Panc1 (cell line): ENCODE data around the gene TFF1. TPM values are rescaled to one million over a fixed set of nuclear protein-coding genes. Genes with fewer than 3 reads are reported as not detected.

Experiments used
- ATAC-seq: fragments of 200-7000 bp; cut with Tn5 transposase; 2 replicates; pipeline ENCODE4 v1.9.1; 2020; ENCODE audit warnings: mild to moderate bottlenecking, moderate library complexity
- BruUV-seq: library from RNA; stranded (reverse); fragments of 400-500 nt; replicated peaks from 2 replicates; lab custom pipeline; 2021; lab: Mats Ljungman, UMichigan
- CTCF ChIA-PET: fragments of 300-600 bp; sonication (Branson Sonifier 250); formaldehyde crosslinking; loops from one replicate; lab custom pipeline; 2022; ENCODE audit warnings: antibody characterized with exemption; lab: Charles Lee
- POLR2A ChIA-PET: fragments of 300-600 bp; sonication (Branson Sonifier 250); formaldehyde crosslinking; loops from one replicate; lab custom pipeline; 2022; ENCODE audit warnings: antibody characterized with exemption; lab: Charles Lee
- DNase-seq: peaks from one replicate; pipeline ENCODE4 v3.0.0-alpha.2; 2010; ENCODE audit warnings: low read depth, low spot score
- H3K27ac ChIP-seq: 2 replicates; pipeline ENCODE4 v1.5.1; 2011; ENCODE audit warnings: mild to moderate bottlenecking, low read length, inconsistent platforms
- H3K27me3 ChIP-seq: fragments of 200-500 bp; sonication (Bioruptor generic); 2 replicates; pipeline ENCODE4 v1.6.0; 2014; ENCODE audit warnings: low read length, inconsistent platforms; ENCODE audit not compliant: control insufficient read depth, insufficient read depth
- H3K36me3 ChIP-seq: fragments of 200-500 bp; sonication (Bioruptor generic); 2 replicates; pipeline ENCODE4 v1.5.1; 2014; ENCODE audit warnings: inconsistent platforms, mild to moderate bottlenecking, low read length, moderate library complexity; ENCODE audit not compliant: control insufficient read depth, insufficient read depth
- H3K4me1 ChIP-seq: 2 replicates; pipeline ENCODE4 v1.5.1; 2011; ENCODE audit warnings: inconsistent platforms, mild to moderate bottlenecking, low read length, moderate library complexity; ENCODE audit not compliant: control insufficient read depth, insufficient read depth
- H3K4me3 ChIP-seq, 2 experiments: 2 replicates each; pipeline ENCODE4 v1.5.1; 2011 to 2012; ENCODE audit warnings: low read depth in 2 of 2, low read length in 2 of 2, mild to moderate bottlenecking in 2 of 2, inconsistent platforms in 1 of 2, moderate library complexity in 1 of 2
- H3K9me3 ChIP-seq: fragments of 200-500 bp; sonication (Bioruptor generic); 2 replicates; pipeline ENCODE4 v1.5.1; 2014; ENCODE audit warnings: low read depth, mild to moderate bottlenecking, inconsistent platforms, low read length, moderate library complexity; ENCODE audit not compliant: control insufficient read depth, insufficient read depth
- POLR2AphosphoS5 ChIP-seq: IDR thresholded peaks from 2 replicates; pipeline ENCODE4 v1.6.1; 2012; ENCODE audit warnings: mild to moderate bottlenecking, low read depth, low read length, moderate library complexity
- REST ChIP-seq, 2 experiments: IDR thresholded peaks; 2 replicates each; pipeline ENCODE4 v1.6.1; 2011 to 2012; ENCODE audit warnings: low read depth in 2 of 2, control low read depth in 1 of 2, low read length in 1 of 2, mild to moderate bottlenecking in 1 of 2, moderate library complexity in 1 of 2; ENCODE audit not compliant: insufficient read depth in 1 of 2
- SIN3A ChIP-seq: IDR thresholded peaks from 2 replicates; pipeline ENCODE4 v1.6.1; 2012; ENCODE audit warnings: low read depth, mild to moderate bottlenecking, low read length, moderate library complexity, borderline replicate concordance; ENCODE audit not compliant: insufficient read depth
- TCF7L2 ChIP-seq: IDR thresholded peaks from 2 replicates; pipeline ENCODE4 v1.6.1; 2011; ENCODE audit warnings: mild to moderate bottlenecking, low read depth, low read length, inconsistent platforms
- in situ Hi-C: cut with HindIII; loops from 2 replicates; pipeline ENCODE4 v1.10.0; 2016; ENCODE audit warnings: low sequenced_read_pairs, low pct_unique_long_range_greater_than_20kb
- intact Hi-C: fragments of 100-400 bp; cut with micrococcal nuclease; formaldehyde crosslinking; loops from one replicate; pipeline ENCODE4 v1.10.0; 2022; ENCODE audit not compliant: unreplicated experiment
- total RNA-seq: library from RNA; stranded (reverse); gene quantifications from one replicate; pipeline ENCODE4 v1.2.1, GENCODE V29; 2021; ENCODE audit not compliant: unreplicated experiment
- TF ChIP-seq, protein P1 (sequence below): fragments of 450-650 bp; IDR thresholded peaks from 2 replicates; pipeline ENCODE4 v1.5.1; 2017; ENCODE audit warnings: mild to moderate bottlenecking

TFF1 gene
- total RNA-seq, 1 experiment from 2014 or later, result 0.36 TPM

- ChIA-PET CTCF (no interaction called here), POLR2A (no interaction called here)
- Histone ChIP-seq H3K27ac (no peak overlapping the region), H3K4me1 (no peaks in the 10 kb centered on the region), H3K9me3 (no peaks in the 10 kb centered on the region), H3K4me3 (no peak overlapping the region), H3K27me3 (no peaks in the 10 kb centered on the region), H3K36me3 (no peaks in the 10 kb centered on the region)
- BruUV-seq, result no TSS peak
- TF ChIP-seq TCF7L2 (no peak), POLR2AphosphoS5 (no peak), SIN3A (no peak), REST (IDR thresholded peaks at IDR 0.05; ENCODE audit: insufficient read depth in 1 of 2, low read depth in 2 of 2, low read length in 1 of 2) (no peak)
- intact Hi-C loops, result no loop called here
- ATAC-seq (no peak), DNase-seq (no peak)
- in situ Hi-C loops, result no loop called here
Observed at GRCh38 chr21:42358937-42359336, 7.4 kb downstream of the TFF1 start.

GRCh38 chr21:42358261-42358660 lies 8.1 kb downstream of the TFF1 start:
- POLR2A ChIA-PET, result no interaction called here
- intact Hi-C loops, result no loop called here
- Histone ChIP-seq H3K36me3 (no peaks in the 10 kb centered on the region), H3K27ac (no peak overlapping the region), H3K27me3 (no peaks in the 10 kb centered on the region), H3K4me1 (no peaks in the 10 kb centered on the region), H3K4me3 (no peak overlapping the region), H3K9me3 (no peaks in the 10 kb centered on the region)
- no peak for TF ChIP-seq TCF7L2
- no peak for TF ChIP-seq SIN3A
- TF ChIP-seq, protein P1, sequence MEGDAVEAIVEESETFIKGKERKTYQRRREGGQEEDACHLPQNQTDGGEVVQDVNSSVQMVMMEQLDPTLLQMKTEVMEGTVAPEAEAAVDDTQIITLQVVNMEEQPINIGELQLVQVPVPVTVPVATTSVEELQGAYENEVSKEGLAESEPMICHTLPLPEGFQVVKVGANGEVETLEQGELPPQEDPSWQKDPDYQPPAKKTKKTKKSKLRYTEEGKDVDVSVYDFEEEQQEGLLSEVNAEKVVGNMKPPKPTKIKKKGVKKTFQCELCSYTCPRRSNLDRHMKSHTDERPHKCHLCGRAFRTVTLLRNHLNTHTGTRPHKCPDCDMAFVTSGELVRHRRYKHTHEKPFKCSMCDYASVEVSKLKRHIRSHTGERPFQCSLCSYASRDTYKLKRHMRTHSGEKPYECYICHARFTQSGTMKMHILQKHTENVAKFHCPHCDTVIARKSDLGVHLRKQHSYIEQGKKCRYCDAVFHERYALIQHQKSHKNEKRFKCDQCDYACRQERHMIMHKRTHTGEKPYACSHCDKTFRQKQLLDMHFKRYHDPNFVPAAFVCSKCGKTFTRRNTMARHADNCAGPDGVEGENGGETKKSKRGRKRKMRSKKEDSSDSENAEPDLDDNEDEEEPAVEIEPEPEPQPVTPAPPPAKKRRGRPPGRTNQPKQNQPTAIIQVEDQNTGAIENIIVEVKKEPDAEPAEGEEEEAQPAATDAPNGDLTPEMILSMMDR, result no peak
- TF ChIP-seq REST (IDR thresholded peaks at IDR 0.05; ENCODE audit: insufficient read depth in 1 of 2, low read depth in 2 of 2, low read length in 1 of 2), result no peak
- no peak for TF ChIP-seq POLR2AphosphoS5
- ATAC-seq, result no peak
- BruUV-seq, result no TSS peak
- in situ Hi-C loops, result no loop called here
- CTCF ChIA-PET, result no interaction called here
- no peak for DNase-seq
